Neuronal stem cell (in vitro differentiated cells): Measurements from ENCODE around the gene ST6GALNAC3.

Experiments
- DNase-seq: peaks from one replicate; pipeline ENCODE4 v3.0.0-alpha.2; 2013; ENCODE audit warnings: low spot score
- H2AFZ ChIP-seq: one replicate; pipeline ENCODE4 v1.6.1; 2013; ENCODE audit warnings: mild to moderate bottlenecking, low read length, inconsistent platforms
- H2AK5ac ChIP-seq: 2 replicates; pipeline ENCODE4 v1.6.1; 2013; ENCODE audit warnings: low read depth, mild to moderate bottlenecking, inconsistent platforms, low read length, moderate library complexity, mixed read lengths
- H2BK120ac ChIP-seq: 2 replicates; pipeline ENCODE4 v1.6.1; 2013; ENCODE audit warnings: low read depth, mild to moderate bottlenecking, inconsistent platforms, low read length, moderate library complexity, mixed read lengths
- H2BK12ac ChIP-seq: one replicate; pipeline ENCODE4 v1.6.1; 2013; ENCODE audit warnings: low read length, inconsistent platforms
- H2BK15ac ChIP-seq: 2 replicates; pipeline ENCODE4 v1.6.1; 2013; ENCODE audit warnings: mild to moderate bottlenecking, low read length, inconsistent platforms, mixed read lengths
- H2BK5ac ChIP-seq: one replicate; pipeline ENCODE4 v1.6.1; 2013; ENCODE audit warnings: inconsistent platforms, mild to moderate bottlenecking, low read length, moderate library complexity
- H3K14ac ChIP-seq: one replicate; pipeline ENCODE4 v1.6.1; 2013; ENCODE audit warnings: low read length, inconsistent platforms
- H3K18ac ChIP-seq: 2 replicates; pipeline ENCODE4 v1.6.1; 2013; ENCODE audit warnings: low read length, inconsistent platforms
- H3K23ac ChIP-seq: 2 replicates; pipeline ENCODE4 v1.6.1; 2013; ENCODE audit warnings: low read depth, mild to moderate bottlenecking, mixed read lengths, low read length, inconsistent platforms; ENCODE audit not compliant: poor library complexity
- H3K27ac ChIP-seq: replicated peaks from 3 replicates; pipeline ENCODE4 v1.5.1; 2013; ENCODE audit warnings: low read length, inconsistent platforms
- H3K27me3 ChIP-seq, 3 experiments: 2 replicates each; pipeline ENCODE4 v1.6.1; 2013; ENCODE audit warnings: low read length in 3 of 3, mild to moderate bottlenecking in 2 of 3, inconsistent platforms in 1 of 3, low read depth in 1 of 3, mixed read lengths in 1 of 3, moderate library complexity in 1 of 3; ENCODE audit not compliant: control insufficient read depth in 3 of 3, insufficient read depth in 3 of 3
- H3K36me3 ChIP-seq, 2 donors: replicated peaks in 1 of 2; 2 replicates each; pipeline ENCODE4 v1.6.1; 2013; ENCODE audit warnings: low read length in 2 of 2; ENCODE audit not compliant: control insufficient read depth in 2 of 2, insufficient read depth in 2 of 2
- H3K4ac ChIP-seq: 2 replicates; pipeline ENCODE4 v1.6.1; 2013; ENCODE audit warnings: inconsistent platforms, mild to moderate bottlenecking, low read length, moderate library complexity
- H3K4me1 ChIP-seq, 2 donors: 1 replicate in 1 of 2; 2 replicates in 1 of 2; pipeline ENCODE4 v1.6.1; 2013; ENCODE audit warnings: low read length in 2 of 2, low read depth in 1 of 2; ENCODE audit not compliant: control insufficient read depth in 2 of 2, insufficient read depth in 1 of 2
- H3K4me2 ChIP-seq: one replicate; pipeline ENCODE4 v1.6.1; 2013; ENCODE audit warnings: mild to moderate bottlenecking, low read length, inconsistent platforms; ENCODE audit not compliant: insufficient read depth, poor library complexity, severe bottlenecking
- H3K4me3 ChIP-seq, 2 donors: 2 replicates each; pipeline ENCODE4 v1.5.1; 2013; ENCODE audit warnings: low read length in 2 of 2, mild to moderate bottlenecking in 2 of 2, inconsistent platforms in 1 of 2, moderate library complexity in 1 of 2
- H3K79me1 ChIP-seq: one replicate; pipeline ENCODE4 v1.6.1; 2013; ENCODE audit warnings: low read depth, mild to moderate bottlenecking, inconsistent platforms, low read length, moderate library complexity
- H3K9ac ChIP-seq: one replicate; pipeline ENCODE4 v1.6.1; 2013; ENCODE audit warnings: mild to moderate bottlenecking, low read depth, low read length, inconsistent platforms; ENCODE audit not compliant: poor library complexity
- H3K9me3 ChIP-seq, 2 donors: replicated peaks in 1 of 2; 2 replicates each; pipeline versions ENCODE3 to v1.6.1; 2013; ENCODE audit warnings: low read length in 2 of 2, mild to moderate bottlenecking in 2 of 2, inconsistent platforms in 1 of 2, low read depth in 1 of 2, mixed read lengths in 1 of 2, moderate library complexity in 1 of 2; ENCODE audit not compliant: control insufficient read depth in 2 of 2, insufficient read depth in 1 of 2
- H4K8ac ChIP-seq: one replicate; pipeline ENCODE4 v1.6.1; 2013; ENCODE audit warnings: low read depth, mild to moderate bottlenecking, inconsistent platforms, low read length, moderate library complexity
- H4K91ac ChIP-seq: one replicate; pipeline ENCODE4 v1.6.1; 2013; ENCODE audit warnings: low read length, low read depth, mild to moderate bottlenecking, inconsistent platforms; ENCODE audit not compliant: poor library complexity
- WGBS, 2 donors: extraction: QIAGEN DNeasy Blood & Tissue Kit; methylation state at CpG; one replicate each; pipeline ENCODE4 v1.1.7; 2013; ENCODE audit warnings: missing lambda C conversion rate in 2 of 2, mixed read lengths in 1 of 2; ENCODE audit not compliant: insufficient read length in 2 of 2, insufficient replicate concordance in 1 of 2; ENCODE audit errors: extremely low coverage in 2 of 2; 5-methylcytosine and 5-hydroxymethylcytosine counted together

Gene ST6GALNAC3

GRCh38 chr1:76607717-76608116 lies 533.2 kb downstream of the ST6GALNAC3 start:
- Histone ChIP-seq H3K27me3 (no peaks in the 10 kb centered on the region), H4K91ac (no peak overlapping the region), H2BK15ac (no peak overlapping the region), H3K23ac (no peak overlapping the region), H4K8ac (no peak overlapping the region), H3K4me3 (no peak overlapping the region), H3K18ac (no peak overlapping the region), H3K36me3 (no peaks in the 10 kb centered on the region), H2BK5ac (no peak overlapping the region), H2AK5ac (no peak overlapping the region), H3K79me1 (no peaks in the 10 kb centered on the region), H3K9ac (no peak overlapping the region), H2AFZ (no peak overlapping the region), H2BK12ac (no peak overlapping the region), H3K4me2 (no peak overlapping the region), H2BK120ac (no peak overlapping the region), H3K9me3 (no peaks in the 10 kb centered on the region), H3K14ac (no peak overlapping the region), H3K27ac (no peak overlapping the region), H3K4me1 (no peaks in the 10 kb centered on the region), H3K4ac (no peak overlapping the region)
- WGBS, 2 donors: no CpG with 5 or more reads among the region's 3 CpGs
- no peak for DNase-seq

- no peak overlapping the region for H2AFZ ChIP-seq
- H2AK5ac ChIP-seq: no peak overlapping the region
- no peak overlapping the region for H3K23ac ChIP-seq
- H3K14ac ChIP-seq: no peak overlapping the region
- no peak overlapping the region for H2BK12ac ChIP-seq
- no peaks in the 10 kb centered on the region for H3K27me3 ChIP-seq
- no peaks in the 10 kb centered on the region for H3K9me3 ChIP-seq
- H3K27ac ChIP-seq: no peak overlapping the region
- H2BK15ac ChIP-seq: no peak overlapping the region
- H3K4me2 ChIP-seq: no peak overlapping the region
- no peak overlapping the region for H3K18ac ChIP-seq
- H4K91ac ChIP-seq: no peak overlapping the region
- no peak overlapping the region for H3K9ac ChIP-seq
- no peaks in the 10 kb centered on the region for H3K79me1 ChIP-seq
- no peak overlapping the region for H3K4ac ChIP-seq
- no peaks in the 10 kb centered on the region for H3K36me3 ChIP-seq
- no peak overlapping the region for H3K4me3 ChIP-seq
- H2BK120ac ChIP-seq: no peak overlapping the region
- no peak for DNase-seq
- no CpG with 5 or more reads among the region's 5 CpGs for WGBS, 2 donors
- no peak overlapping the region for H2BK5ac ChIP-seq
- no peaks in the 10 kb centered on the region for H3K4me1 ChIP-seq
- no peak overlapping the region for H4K8ac ChIP-seq
These were observed 537.4 kb downstream of the ST6GALNAC3 start for GRCh38 chr1:76611770-76612445.

GRCh38 chr1:76613886-76614285 lies 539.3 kb downstream of the ST6GALNAC3 start:
- no peak overlapping the region for H2BK5ac ChIP-seq
- no peak overlapping the region for H3K23ac ChIP-seq
- no peak overlapping the region for H2AFZ ChIP-seq
- H2BK15ac ChIP-seq: no peak overlapping the region
- H3K14ac ChIP-seq: no peak overlapping the region
- no peak overlapping the region for H3K4ac ChIP-seq
- H2BK12ac ChIP-seq: no peak overlapping the region
- H3K4me2 ChIP-seq: no peak overlapping the region
- no peak overlapping the region for H3K18ac ChIP-seq
- H3K9me3 ChIP-seq: no peaks in the 10 kb centered on the region
- H3K79me1 ChIP-seq: no peaks in the 10 kb centered on the region
- no peak overlapping the region for H3K27ac ChIP-seq
- DNase-seq: no peak
- H4K8ac ChIP-seq: no peak overlapping the region
- WGBS, 2 donors: no CpG with 5 or more reads among the region's 2 CpGs
- no peak overlapping the region for H3K4me3 ChIP-seq
- no peak overlapping the region for H2AK5ac ChIP-seq
- no peak overlapping the region for H3K9ac ChIP-seq
- H2BK120ac ChIP-seq: no peak overlapping the region
- no peak overlapping the region for H4K91ac ChIP-seq
- no peaks in the 10 kb centered on the region for H3K36me3 ChIP-seq
- no peaks in the 10 kb centered on the region for H3K27me3 ChIP-seq
- no peaks in the 10 kb centered on the region for H3K4me1 ChIP-seq

- Histone ChIP-seq H2BK12ac (no peak overlapping the region), H4K91ac (no peak overlapping the region), H2AK5ac (no peak overlapping the region), H3K9ac (no peak overlapping the region), H3K27ac (no peak overlapping the region), H2BK120ac (no peak overlapping the region), H3K79me1 (no peaks in the 10 kb centered on the region), H3K18ac (no peak overlapping the region), H3K14ac (no peak overlapping the region), H2AFZ (no peak overlapping the region), H4K8ac (no peak overlapping the region), H3K4me1 (no peaks in the 10 kb centered on the region), H3K36me3 (no peaks in the 10 kb centered on the region), H3K4me3 (no peak overlapping the region), H3K23ac (no peak overlapping the region), H3K9me3 (no peaks in the 10 kb centered on the region), H2BK15ac (no peak overlapping the region), H3K4me2 (no peak overlapping the region), H3K4ac (no peak overlapping the region), H3K27me3 (no peaks in the 10 kb centered on the region), H2BK5ac (no peak overlapping the region)
- no peak for DNase-seq
- WGBS, 2 donors: no CpG with 5 or more reads among the region's 3 CpGs
These were observed 540.9 kb downstream of the ST6GALNAC3 start for GRCh38 chr1:76615253-76616035.
